ENCODE measurements around the gene AGFG1. TPM values are rescaled to one million over a fixed set of nuclear protein-coding genes. Genes with fewer than 3 reads are reported as not detected.
"Not testable (repeated sequence)": the region's sequence is repeated elsewhere in the genome, so short reads cannot be mapped to it uniquely, and the experiment has no call there.

AGFG1 gene
- total RNA-seq, 4 donors from 2014 or later = 44.6 to 65.3 (median 55.7) TPM

DNA sequence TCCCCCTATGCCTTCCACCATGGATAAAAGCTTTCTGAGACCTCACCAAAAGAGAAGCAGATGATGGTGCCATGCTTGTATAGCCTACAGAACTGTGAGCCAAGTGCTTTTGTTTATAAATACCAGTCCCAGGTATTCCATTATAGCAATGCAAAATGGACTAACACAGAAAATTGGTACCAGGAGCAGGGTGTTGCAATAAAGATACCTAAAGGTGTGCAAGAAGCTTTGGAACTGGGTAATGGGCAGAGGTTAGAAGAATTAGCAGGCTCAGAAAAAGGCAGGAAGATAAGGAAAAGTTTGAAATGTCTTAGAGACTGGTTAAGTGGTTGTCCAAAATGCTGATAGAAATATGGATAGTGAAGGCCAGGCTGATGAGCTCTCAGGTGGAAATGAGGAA is 110.4 kb downstream of the AGFG1 start:
- intact Hi-C loops (cut with DNase I; ENCODE audit: low total_unique reads) = no loop called here
- TF ChIP-seq, protein P1, sequence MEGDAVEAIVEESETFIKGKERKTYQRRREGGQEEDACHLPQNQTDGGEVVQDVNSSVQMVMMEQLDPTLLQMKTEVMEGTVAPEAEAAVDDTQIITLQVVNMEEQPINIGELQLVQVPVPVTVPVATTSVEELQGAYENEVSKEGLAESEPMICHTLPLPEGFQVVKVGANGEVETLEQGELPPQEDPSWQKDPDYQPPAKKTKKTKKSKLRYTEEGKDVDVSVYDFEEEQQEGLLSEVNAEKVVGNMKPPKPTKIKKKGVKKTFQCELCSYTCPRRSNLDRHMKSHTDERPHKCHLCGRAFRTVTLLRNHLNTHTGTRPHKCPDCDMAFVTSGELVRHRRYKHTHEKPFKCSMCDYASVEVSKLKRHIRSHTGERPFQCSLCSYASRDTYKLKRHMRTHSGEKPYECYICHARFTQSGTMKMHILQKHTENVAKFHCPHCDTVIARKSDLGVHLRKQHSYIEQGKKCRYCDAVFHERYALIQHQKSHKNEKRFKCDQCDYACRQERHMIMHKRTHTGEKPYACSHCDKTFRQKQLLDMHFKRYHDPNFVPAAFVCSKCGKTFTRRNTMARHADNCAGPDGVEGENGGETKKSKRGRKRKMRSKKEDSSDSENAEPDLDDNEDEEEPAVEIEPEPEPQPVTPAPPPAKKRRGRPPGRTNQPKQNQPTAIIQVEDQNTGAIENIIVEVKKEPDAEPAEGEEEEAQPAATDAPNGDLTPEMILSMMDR (IDR thresholded peaks at IDR 0.05) = no peak
- no peak for TF ChIP-seq POLR2A (IDR thresholded peaks at IDR 0.05)
- DNase-seq (ENCODE audit: low spot score in 2 of 2) = no peak
- no peak overlapping the region for H3K4me3 ChIP-seq (ENCODE audit: low read depth, poor library complexity, severe bottlenecking)

GRCh38 chr2:227592694-227593387 is 120.9 kb downstream of the AGFG1 start:
- 89 to 95% methylated on average over 1 of the region's 1 CpG for WGBS, 2 donors
- no peak for DNase-seq (ENCODE audit: low spot score in 2 of 2)
- intact Hi-C loops (cut with DNase I; ENCODE audit: low total_unique reads) = no loop called here
- TF ChIP-seq, protein P1 (IDR thresholded peaks at IDR 0.05) = no peak
- no peak for TF ChIP-seq POLR2A (IDR thresholded peaks at IDR 0.05)
- no peak overlapping the region for H3K4me3 ChIP-seq (ENCODE audit: low read depth, poor library complexity, severe bottlenecking)

DNA sequence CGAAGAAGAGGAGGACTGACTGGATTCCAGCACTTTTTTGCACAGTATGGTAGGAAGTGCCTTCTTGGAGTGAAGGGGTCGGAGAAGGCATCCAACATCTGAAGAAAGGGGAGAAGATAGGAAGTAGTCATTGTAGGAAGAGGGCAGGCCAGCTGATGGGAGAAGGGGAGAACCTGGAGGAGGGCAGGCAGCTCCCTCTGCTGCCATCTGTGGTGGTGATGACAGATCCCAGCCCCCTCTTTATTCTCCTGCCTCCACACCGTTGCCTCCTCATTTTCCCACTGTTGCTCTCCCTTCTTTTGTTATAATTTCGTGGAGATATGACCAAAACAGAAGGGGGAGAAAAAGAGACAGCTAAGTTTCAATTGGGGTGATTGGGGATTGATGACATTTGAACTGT is 123.8 kb downstream of the AGFG1 start:
- no peak overlapping the region for H3K4me3 ChIP-seq (ENCODE audit: low read depth, poor library complexity, severe bottlenecking)
- no peak for TF ChIP-seq POLR2A (IDR thresholded peaks at IDR 0.05)
- TF ChIP-seq, protein P1 (IDR thresholded peaks at IDR 0.05) = no peak
- WGBS, 2 donors = 64 to 68% methylated on average over 4 of the region's 4 CpGs
- intact Hi-C loops (cut with DNase I; ENCODE audit: low total_unique reads) = no loop called here
- no peak for DNase-seq (ENCODE audit: low spot score in 2 of 2)

GRCh38 chr2:227597036-227597435 is 125.1 kb downstream of the AGFG1 start:
- intact Hi-C loops (cut with DNase I; ENCODE audit: low total_unique reads) = no loop called here
- no peak overlapping the region for H3K4me3 ChIP-seq (ENCODE audit: low read depth, poor library complexity, severe bottlenecking)
- TF ChIP-seq, protein P1 (IDR thresholded peaks at IDR 0.05) = no peak
- TF ChIP-seq POLR2A (IDR thresholded peaks at IDR 0.05) = no peak
- DNase-seq (ENCODE audit: low spot score in 2 of 2) = no peak

DNA sequence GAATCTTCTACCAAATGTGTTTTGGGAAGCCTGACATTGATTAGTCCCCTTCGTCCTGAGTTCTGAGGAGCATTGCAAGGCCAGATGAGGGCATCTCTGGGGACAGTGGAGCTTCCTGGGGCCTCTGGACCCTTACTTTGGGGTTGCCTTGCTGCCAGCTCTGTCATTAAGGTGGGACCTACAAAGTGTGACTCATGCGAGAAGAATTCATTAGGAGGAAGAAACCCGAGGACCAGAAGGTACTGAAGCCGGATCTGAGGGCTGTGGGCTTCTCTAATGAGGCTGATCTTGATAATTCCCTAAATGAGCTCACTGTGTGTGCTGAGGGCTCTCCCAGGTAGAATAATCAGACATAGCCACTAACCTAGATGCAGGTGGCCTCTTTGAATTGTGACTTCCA is 126.0 kb downstream of the AGFG1 start:
- no peak for TF ChIP-seq POLR2A (IDR thresholded peaks at IDR 0.05)
- TF ChIP-seq, protein P1 (IDR thresholded peaks at IDR 0.05) = no peak
- WGBS, 2 donors = 50 to 62% methylated on average over 4 of the region's 4 CpGs
- DNase-seq (ENCODE audit: low spot score in 2 of 2) = no peak

GRCh38 chr2:227598835-227599503 is 127.0 kb downstream of the AGFG1 start, which contains the start of gene SCYGR2:
Gene SCYGR2, plus strand, starts transcription at chr2:227598893. Its CDS starts 0 bp downstream, at chr2:227598893.
- intact Hi-C loops (cut with DNase I; ENCODE audit: low total_unique reads); DNase-seq (ENCODE audit: low spot score in 2 of 2); H3K4me3 ChIP-seq (ENCODE audit: low read depth, poor library complexity, severe bottlenecking): not testable (repeated sequence)
- WGBS, 2 donors = 84 to 85% methylated on average over 14 to 16 of the region's 16 CpGs

More for the DNA sequence above, 126.0 kb downstream of the AGFG1 start:
- no peak overlapping the region for H3K4me3 ChIP-seq (ENCODE audit: low read depth, poor library complexity, severe bottlenecking)
- intact Hi-C loops (cut with DNase I; ENCODE audit: low total_unique reads) = no loop called here
